ENCODE results near the gene POU2AF2. TPM values are rescaled to one million over a fixed set of nuclear protein-coding genes. Genes with fewer than 3 reads are reported as not detected.

The POU2AF2 gene, protein sequence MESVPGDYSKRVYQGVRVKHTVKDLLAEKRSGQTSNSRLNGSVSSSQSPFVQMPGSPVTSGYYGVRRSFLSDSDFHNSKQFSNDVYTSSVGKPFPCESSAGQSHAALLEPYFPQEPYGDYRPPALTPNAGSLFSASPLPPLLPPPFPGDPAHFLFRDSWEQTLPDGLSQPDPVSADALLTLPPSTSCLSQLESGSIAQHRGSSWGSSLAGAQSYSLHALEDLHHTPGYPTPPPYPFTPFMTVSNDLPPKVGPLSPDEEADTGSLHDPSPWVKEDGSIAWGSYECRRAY
- total RNA-seq = not detected

DNA sequence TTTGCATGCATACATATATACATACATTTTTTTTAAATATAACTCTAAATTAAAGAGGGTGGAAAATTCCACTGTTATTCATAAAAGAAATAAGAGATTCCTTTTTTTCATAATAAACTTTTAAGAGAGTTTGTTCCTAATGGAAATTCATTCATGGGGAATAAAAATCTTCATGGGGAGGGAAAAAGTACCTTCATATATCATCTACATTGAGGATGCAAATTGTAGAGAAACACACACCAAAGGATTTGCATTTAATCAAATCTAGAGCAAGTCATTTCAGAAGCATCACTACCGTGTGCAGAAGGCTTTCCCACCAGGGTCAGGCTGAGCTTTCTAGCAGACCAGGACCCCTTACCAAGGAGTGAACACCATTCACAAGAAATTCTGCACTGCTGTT, at the start of gene POU2AF2:
TSS of gene POU2AF2 (plus strand) at position 301 of the 400 bp plus-strand sequence. CDS start 129 bp downstream, outside the sequence.
- ChIA-PET POLR2A (no interaction called here), CTCF (no interaction called here)
- Mint-ChIP-seq H3K9me3 (no peaks in the 10 kb centered on the region), H3K36me3 (ENCODE audit: low read depth) (no peaks in the 10 kb centered on the region), H3K4me3 (no peak within 1 kb of the TSS), H3K27me3 (peaks cover 16% of the 10 kb centered on the region), H3K27ac (no peak within 1 kb of the TSS), H3K4me1 (ENCODE audit: low read depth) (no peaks in the 10 kb centered on the region)
- intact Hi-C loops (cut with micrococcal nuclease) = no loop called here
- TF ChIP-seq, protein P1, sequence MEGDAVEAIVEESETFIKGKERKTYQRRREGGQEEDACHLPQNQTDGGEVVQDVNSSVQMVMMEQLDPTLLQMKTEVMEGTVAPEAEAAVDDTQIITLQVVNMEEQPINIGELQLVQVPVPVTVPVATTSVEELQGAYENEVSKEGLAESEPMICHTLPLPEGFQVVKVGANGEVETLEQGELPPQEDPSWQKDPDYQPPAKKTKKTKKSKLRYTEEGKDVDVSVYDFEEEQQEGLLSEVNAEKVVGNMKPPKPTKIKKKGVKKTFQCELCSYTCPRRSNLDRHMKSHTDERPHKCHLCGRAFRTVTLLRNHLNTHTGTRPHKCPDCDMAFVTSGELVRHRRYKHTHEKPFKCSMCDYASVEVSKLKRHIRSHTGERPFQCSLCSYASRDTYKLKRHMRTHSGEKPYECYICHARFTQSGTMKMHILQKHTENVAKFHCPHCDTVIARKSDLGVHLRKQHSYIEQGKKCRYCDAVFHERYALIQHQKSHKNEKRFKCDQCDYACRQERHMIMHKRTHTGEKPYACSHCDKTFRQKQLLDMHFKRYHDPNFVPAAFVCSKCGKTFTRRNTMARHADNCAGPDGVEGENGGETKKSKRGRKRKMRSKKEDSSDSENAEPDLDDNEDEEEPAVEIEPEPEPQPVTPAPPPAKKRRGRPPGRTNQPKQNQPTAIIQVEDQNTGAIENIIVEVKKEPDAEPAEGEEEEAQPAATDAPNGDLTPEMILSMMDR (IDR thresholded peaks at IDR 0.05) = no peak
- no peak for DNase-seq
- ATAC-seq = no peak

DNA sequence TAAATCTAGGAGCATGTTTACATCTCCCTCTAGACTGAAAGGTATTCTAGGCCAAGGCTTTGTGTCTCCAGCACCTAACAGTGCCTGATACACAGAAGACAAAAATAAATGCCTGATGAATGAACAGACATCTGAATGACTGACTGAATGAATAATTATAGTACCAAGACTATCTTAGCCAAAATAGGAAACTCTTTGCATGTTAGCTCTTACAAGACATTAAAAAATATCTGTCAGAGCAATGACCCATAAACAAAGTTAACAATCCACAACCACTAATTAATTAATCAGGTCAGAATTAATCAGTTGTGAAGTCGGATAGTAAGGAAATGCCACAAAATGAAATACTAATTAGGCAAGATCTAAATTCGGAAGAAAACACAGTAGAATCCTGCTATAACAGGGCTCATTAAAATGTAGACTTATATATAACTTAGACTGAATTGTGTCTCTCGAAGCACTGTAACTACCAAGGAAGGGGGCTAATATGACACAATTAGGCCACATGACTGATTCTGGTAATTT, 45.5 kb upstream of the POU2AF2 start:
- ATAC-seq (no peak), DNase-seq (no peak)
- Mint-ChIP-seq H3K4me3 (no peak overlapping the region), H3K36me3 (ENCODE audit: low read depth) (no peaks in the 10 kb centered on the region), H3K9me3 (no peaks in the 10 kb centered on the region), H3K27me3 (peaks cover 9% of the 10 kb centered on the region), H3K4me1 (ENCODE audit: low read depth) (no peaks in the 10 kb centered on the region), H3K27ac (no peak overlapping the region)
- ChIA-PET CTCF (no interaction called here), POLR2A (no interaction called here)
- intact Hi-C loops (cut with micrococcal nuclease) = no loop called here
- TF ChIP-seq, protein P1 (IDR thresholded peaks at IDR 0.05) = no peak

DNA sequence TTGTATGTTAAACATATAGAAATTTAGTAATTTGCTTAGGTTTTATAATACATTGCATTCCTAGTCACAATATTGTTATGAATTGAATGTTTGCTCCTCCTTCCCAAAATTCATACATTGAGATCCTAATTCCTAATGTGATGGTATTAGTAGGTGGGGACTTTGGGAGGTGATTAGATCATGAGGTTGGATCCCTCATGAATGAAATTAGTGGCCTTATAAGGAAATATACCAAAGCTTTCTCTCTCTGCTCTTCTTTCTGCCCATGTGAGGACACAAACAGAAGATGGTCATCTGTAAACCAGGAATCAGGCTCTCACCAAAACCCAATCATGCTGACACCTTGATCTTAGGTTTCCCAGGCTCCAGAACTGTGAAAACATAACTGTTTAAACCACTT, 41.3 kb upstream of the POU2AF2 start:
- H3K4me3 Mint-ChIP-seq = no peak overlapping the region

DNA sequence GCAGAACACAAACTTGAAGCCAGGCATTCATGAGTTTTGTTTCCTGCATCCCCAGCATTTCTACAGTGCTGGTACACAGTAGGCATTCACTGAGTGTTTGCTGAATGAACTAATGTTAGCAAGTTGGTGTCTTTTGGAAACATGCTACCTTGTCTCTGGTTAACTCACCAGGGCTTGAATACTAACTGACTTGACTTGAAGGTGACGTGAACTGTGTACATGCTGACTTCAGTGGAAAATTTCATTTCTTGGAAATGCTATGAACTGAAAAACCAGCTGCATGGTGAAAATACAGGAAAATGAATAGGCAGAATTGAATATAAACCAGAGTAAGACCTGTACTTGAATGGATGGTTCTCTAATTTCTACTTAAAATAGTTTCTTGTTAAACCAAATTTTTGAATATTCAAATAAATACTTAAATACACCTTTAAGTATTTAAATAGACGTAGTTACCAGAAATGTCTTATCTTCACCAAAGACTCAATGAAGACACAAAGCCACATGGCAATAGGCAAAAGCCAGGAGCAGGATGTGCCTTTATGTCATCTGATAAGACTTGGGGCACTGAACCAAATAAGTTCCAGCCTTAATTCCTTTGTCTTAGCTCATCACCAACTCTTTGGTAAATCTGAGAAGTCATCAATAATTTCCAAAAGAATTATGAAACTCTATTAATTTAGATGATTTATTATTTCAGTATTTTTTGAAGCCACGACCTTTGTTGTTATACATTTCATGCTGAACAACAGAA, 39.7 kb upstream of the POU2AF2 start:
- CTCF ChIA-PET = no interaction called here
- TF ChIP-seq, protein P1 (IDR thresholded peaks at IDR 0.05) = no peak
- H3K4me3 Mint-ChIP-seq = no peak overlapping the region
- H3K9me3 Mint-ChIP-seq = no peaks in the 10 kb centered on the region
- H3K27me3 Mint-ChIP-seq = peaks cover 9% of the 10 kb centered on the region
- no peak for ATAC-seq
- H3K4me1 Mint-ChIP-seq (ENCODE audit: low read depth) = no peaks in the 10 kb centered on the region
- POLR2A ChIA-PET = no interaction called here
- DNase-seq = no peak
- H3K36me3 Mint-ChIP-seq (ENCODE audit: low read depth) = no peaks in the 10 kb centered on the region
- no peak overlapping the region for H3K27ac Mint-ChIP-seq
- intact Hi-C loops (cut with micrococcal nuclease) = no loop called here

More for the DNA sequence above, 41.3 kb upstream of the POU2AF2 start:
- CTCF ChIA-PET = interaction anchor here (1.7 kb wide), 1 partner anchor 26 kb away, joined by 5 read pairs; no protein-coding TSS in a partner anchor
- ATAC-seq (no peak), DNase-seq (no peak)
- Mint-ChIP-seq H3K4me1 (ENCODE audit: low read depth) (no peaks in the 10 kb centered on the region), H3K9me3 (no peaks in the 10 kb centered on the region), H3K27me3 (peaks cover 9% of the 10 kb centered on the region), H3K27ac (no peak overlapping the region), H3K36me3 (ENCODE audit: low read depth) (no peaks in the 10 kb centered on the region)
- intact Hi-C loops (cut with micrococcal nuclease) = no loop called here
- POLR2A ChIA-PET = no interaction called here
- TF ChIP-seq, protein P1 (IDR thresholded peaks at IDR 0.05) = no peak

DNA sequence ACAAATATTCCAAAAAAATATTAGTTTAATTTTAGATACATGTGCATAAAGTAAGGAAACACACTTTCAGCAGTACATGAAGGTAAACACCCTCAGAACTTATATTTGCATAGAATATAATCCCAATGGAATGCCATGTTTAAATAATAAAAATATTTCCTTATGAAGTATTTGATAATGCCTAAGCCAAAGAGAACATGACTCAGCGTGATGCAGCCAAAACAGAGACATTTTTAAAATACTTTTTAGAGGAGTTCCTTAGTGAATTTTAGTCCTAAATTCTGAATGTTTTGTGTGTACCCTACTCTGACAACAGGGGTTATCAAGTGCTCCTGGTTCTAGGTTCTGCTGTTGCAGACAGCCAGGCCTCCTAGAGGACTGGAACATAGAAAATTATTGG, 39.1 kb upstream of the POU2AF2 start:
- Mint-ChIP-seq H3K9me3 (no peaks in the 10 kb centered on the region), H3K4me3 (no peak overlapping the region), H3K27ac (no peak overlapping the region), H3K4me1 (ENCODE audit: low read depth) (no peaks in the 10 kb centered on the region), H3K36me3 (ENCODE audit: low read depth) (no peaks in the 10 kb centered on the region), H3K27me3 (peaks cover 9% of the 10 kb centered on the region)
- TF ChIP-seq, protein P1 (IDR thresholded peaks at IDR 0.05) = no peak
- ChIA-PET CTCF (no interaction called here), POLR2A (no interaction called here)
- DNase-seq (no peak), ATAC-seq (no peak)
- intact Hi-C loops (cut with micrococcal nuclease) = no loop called here

Data from activated CD8-positive, alpha-beta T cell treated with anti-CD3 and anti-CD28 coated beads for 36 hours (primary cell).